Activated CD4-positive, CD25-positive, alpha-beta regulatory T cell (primary cell): ENCODE results near the gene COL4A1.

Source experiments
- DNase-seq, 4 experiments: peaks; one replicate each; lab custom pipeline; 2025; lab: John Stamatoyannopoulos, UW

COL4A1 gene

DNA sequence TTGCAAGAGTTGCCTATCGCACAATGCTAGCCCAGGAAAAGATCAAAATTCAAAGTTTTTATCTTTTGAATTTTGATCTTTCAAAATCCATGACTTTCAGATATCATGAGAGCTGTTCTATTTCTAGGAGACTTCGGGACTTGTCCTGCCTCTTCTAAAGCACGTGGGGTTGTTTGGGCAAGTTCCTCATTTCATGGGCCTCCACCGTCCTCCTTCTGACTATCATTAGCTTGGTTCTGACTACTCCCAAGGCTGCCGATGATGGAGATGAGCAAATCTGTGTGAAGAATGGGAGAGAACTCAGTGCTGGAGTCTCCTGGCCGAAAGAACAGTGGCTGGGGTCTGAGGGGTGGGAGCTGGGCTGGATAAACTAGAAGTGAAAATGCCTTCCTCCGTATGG, 86.5 kb downstream of the COL4A1 start:
- no peak for DNase-seq

DNA sequence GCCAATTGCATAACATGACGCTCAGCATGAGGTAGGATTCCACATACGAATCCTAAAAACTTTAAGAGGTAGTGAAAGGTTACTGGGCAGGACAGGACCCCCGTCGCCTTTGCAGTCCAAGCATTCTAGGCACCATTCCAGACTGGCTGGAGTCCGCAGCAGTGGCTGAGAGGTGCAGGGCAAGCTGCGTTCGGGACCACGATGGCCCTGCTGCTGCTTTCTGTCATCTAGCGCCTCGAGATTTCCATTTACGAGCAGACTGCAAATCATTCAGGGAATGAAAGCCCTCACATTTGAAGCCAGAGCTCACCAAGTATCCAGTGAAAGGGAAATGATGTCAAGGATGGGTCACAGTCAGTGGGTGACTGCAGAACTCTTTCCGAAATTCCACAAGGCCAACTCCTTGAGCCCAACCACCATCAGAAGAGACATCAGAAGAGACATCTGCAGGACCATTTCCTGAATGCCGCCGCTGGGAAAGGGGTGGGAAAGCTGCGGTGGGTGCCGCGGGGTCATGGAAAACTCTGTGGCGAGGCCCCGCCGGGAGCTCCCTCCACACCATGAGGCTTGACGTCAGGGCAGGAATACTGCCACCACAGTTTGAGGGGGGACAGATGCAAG, 88.3 kb downstream of the COL4A1 start:
- DNase-seq = no peak

DNA sequence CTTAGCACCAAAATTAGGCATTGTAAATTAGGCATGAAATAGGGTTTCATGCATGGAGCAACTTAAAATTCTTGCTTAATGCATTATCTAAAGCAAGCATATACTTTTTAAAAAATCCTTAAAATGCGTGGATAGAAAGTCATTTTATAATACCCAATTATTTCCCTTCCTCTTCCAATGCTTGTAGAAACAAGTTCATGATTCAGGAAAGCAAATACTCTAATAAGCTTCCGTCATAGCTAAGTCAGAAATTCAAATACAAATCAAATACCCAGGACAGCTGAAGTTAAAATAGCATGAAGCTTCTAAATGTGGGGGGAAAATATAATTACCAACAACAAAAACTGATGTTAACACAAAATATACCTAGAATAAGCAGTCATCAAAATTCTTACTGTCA, 89.1 kb downstream of the COL4A1 start:
- no peak for DNase-seq

DNA sequence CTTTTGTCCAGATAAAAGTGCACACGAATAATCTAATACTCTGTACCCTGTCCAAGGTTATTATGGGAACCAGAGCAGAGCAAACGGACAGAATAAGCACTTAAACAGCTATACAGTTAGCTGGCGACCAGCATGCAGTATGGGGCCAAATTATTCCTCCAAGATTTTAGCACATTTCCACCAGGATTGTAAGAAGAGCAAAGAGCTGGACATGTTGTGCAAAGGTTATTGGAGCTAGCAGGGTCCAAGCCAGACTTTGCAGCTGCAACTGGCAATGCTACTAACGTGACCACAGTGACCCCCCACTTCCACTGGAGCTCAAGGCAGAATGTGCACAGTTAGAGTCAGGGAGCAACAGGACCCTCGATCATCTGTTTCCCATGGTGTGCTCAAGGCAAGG, 89.9 kb downstream of the COL4A1 start:
- DNase-seq = no peak

DNA sequence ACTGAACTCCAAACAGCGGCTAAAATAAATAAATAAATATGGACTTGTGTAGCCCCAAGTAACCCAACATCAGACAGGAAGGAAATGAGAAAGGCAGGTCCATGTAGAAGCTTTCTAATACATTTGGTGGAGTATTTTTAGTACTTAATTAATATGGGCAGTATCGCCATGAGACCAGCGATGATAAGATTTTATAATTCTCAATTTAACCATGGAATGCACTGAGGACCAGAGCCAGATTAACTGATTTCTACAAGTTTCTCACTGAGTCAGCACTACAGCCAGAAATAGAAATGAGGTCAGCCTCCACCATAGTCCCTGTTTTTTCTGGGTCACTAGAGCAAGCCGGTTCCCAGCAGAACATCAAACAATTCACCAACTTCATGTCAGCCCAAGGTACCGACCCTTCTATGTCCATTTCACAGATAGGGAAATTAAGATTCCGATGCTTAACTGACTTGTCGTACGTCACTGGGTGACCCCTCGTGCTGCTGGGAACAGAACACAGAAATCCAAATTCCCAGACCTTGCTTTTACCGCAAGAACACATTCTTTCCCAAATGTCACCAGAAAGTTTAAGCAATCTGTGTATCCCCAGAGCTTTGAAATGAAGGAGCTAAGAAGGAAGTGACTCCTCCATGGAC, 90.4 kb downstream of the COL4A1 start:
- DNase-seq = no peak

DNA sequence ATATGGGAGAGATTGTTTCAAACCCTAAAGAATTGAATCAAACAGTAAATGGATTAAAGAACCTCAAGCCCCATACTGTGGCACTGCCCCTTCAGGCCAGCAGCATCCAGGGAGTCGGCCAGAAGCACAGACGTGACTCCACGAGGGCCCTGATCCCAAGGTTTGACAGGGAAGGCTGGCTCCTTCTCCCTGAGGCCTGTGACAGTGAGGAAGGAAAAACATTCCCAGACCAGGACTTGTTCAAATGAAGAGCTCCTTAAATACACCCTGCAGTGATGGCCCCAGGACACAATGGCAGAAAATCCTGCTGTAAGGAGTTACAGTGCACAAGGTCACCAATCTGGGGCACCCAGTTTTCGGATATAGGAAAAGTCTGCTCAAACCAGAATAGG, 91.0 kb downstream of the COL4A1 start:
- DNase-seq = no peak

DNA sequence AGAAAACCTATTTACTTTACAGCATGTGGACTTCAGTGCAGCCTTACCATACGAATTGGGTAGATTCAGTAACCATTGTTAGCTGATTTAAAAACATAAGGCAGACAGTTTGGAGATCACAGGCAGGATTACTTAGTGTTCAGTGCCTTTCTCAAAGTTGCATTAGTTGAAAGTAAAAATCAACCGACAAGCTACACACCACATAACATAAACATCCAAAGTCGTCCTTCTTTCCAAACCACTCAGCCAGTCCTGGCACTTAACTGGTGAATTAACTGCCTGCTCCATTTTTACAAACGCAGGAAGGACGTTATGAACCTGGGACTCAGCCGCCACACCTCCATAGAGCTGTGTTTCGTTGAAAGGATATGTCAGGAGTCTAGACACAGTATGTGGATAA, 91.4 kb downstream of the COL4A1 start:
- no peak for DNase-seq

DNA sequence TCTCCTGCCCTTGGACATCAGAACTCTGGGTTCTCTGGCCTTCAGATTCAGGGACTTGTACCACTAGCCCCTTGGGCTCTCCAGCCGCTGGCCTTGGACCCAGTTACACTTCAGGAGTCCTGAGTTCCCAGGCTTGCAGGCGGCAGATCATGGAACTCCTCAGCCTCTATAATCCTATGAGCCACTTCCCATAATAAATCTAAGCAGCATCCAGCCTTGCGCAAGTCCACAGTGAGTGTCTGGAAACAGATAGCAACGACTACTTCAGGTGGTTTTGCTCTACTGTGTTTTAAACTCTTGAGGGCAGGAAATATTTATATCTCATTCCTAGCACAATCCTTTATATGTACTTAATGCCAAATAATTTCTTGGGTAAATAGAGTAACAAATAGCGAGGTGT, 92.3 kb downstream of the COL4A1 start:
- DNase-seq = no peak

DNA sequence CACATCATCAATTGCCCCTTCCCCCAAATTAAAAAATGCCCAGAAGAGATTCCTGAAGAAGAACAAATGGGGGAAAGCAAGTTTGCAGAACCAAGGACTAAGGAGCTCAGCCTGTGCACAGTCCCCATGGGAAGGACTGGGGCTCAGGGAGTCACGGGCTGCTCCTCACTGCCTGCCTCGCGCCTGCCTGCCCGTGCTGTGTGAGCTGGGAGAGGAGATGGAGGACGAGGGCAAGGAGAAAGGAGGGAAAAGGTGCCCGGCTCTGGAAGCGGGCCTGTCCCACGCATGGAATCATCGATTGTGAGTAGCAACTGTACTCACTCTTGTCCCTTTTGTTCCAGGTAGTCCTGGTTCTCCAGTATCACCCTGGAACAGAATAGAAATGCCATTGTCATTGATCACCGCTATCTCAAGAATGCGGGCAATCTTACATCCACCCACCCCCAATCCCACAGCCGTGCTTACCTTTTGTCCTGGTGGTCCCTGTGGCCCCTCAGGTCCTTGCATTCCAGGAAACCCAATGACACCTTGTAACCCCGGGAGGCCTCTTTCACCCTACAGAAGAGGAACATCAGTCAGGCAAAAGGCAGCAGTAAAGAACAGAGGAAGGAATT, 93.4 kb downstream of the COL4A1 start:
- DNase-seq = no peak

DNA sequence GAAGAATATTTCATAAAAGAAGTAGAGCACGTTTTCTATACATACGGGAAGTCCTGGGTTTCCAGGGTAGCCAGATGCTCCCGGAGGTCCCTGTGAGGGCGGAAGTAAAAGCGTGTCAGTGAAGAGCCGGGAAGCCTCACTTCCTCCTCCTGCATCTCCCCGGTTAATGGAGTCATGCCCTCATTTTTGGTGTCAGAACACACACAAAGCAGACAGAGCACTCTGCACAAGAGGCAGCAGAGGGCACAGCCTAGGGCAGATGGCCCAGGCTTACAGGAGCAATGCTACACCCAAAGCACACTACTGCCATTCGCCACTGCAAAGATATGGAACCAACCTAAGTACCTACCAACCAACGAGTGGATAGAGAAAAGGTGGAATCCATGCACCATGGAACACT, 94.4 kb downstream of the COL4A1 start:
- DNase-seq = no peak

DNA sequence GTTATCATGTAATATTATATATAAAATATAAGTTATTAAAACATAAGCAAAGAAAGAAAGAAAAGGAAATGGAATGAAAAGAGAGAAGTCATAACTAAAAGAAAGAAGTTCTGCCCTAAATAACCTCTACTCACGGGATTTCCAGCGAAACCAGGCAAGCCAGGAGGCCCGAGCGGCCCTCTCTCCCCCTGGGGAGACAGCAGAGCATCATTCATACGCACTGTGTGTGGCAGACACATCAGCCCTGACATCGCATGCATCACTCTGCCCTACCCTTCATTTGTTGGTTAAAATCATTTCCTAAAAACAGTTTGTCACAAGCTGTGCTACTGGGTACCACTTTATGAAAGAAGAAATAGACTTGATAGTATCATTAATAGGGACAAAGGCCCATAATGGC, 95.2 kb downstream of the COL4A1 start:
- no peak for DNase-seq

DNA sequence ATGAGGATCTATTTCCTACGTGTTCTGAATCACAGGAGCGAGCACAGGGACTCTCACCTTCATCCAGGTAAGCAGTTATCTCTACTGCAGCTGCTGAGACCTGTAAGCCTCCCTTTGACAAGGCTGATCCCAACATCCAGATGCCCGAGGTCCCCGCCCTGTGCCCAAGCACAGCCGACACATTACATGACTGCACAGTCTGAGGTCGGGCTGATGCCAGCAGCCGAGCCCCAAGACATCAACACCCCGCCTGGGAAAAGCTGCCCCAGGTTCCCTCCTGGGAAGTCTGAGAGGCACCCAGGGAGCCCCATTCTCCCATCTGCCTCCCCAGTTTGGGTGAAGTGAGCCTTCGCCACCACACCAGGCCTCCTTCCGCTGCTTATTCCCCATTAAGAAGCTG, 95.9 kb downstream of the COL4A1 start:
- no peak for DNase-seq

DNA sequence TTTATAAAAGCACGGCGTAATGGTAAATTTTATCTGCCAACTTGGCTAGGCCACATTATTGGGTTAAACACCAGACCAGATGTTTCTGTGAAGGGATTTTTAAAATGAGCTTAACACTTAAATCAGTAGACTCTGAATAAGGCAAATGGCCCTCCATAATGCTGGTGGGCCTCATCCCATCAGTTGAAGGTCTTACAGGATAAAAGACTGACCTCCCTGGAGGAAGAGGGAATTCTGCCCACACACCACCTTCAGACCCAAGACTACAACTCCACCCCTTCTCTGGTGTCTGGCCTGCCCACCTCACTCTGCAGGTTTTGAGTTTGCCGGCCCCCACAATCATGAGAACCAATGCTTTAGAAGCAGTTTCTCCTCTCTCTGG, 96.4 kb downstream of the COL4A1 start:
- DNase-seq = no peak

DNA sequence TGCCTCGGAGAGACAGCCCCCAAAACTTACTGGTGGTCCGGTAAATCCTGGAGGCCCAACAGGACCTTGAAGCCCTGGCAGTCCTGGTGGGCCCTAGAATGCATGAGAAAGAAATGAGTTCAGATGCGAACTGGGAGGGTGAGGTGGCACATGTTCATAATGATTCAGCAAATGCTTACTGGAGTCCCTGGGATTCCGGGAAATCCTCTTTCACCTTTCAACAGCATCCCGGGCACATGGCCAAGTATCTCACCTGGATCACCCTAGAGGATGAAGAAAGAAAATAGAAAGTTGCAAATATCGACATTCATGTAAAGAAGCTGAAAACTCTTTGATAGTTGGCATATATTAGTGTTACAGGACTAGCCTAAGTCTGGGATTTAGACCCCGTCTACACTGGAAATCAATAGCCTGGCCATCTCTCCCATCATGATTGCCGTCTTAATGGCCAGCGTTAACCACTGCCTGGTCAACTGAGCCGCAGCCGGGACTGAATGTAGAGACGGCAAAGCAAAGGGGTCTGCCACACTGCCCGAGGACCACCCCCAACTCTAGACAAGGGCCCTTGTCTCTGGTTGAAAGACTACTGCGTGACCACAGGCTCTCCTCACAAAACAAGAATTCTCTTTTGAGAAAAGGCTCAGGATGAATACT, 96.9 kb downstream of the COL4A1 start:
- no peak for DNase-seq

DNA sequence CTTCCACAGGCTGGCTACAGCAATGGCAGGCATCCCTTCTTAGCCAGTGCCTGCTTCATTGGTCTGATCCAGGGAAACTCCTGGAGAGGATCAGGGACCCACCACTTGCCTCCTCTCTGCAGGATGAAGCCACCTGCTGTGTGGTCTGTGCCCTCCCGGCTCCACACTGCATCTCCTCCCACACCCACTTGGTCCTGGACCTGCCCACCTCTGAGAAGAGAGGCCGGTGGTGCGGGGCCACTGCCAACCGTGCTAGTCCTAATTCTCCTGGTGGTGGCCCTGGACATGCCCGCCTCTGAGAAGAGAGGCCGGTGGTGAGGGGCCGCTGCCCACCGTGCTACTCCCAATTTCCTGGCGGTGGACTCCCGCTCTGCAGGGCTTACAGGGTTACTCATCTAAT, 98.8 kb downstream of the COL4A1 start:
- DNase-seq = no peak

DNA sequence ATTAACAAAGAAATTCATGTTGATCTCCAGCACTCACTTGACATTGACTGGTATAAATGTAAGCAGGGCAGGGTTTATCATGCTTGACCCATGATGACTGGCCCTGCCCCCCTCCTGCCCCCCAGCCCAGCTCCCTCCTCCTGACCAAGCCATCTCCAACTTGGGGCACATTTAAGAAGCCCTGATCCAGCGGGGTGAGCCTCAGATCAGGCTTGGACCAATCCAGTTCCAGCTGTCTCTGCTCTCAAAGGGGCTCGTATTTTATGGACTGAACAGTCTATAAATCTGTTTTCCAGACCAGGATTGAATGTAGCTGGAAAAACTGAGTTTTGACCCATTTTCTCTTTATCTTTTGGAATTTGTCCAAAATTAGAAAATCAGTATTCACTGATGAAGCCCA, 100.0 kb downstream of the COL4A1 start:
- no peak for DNase-seq

DNA sequence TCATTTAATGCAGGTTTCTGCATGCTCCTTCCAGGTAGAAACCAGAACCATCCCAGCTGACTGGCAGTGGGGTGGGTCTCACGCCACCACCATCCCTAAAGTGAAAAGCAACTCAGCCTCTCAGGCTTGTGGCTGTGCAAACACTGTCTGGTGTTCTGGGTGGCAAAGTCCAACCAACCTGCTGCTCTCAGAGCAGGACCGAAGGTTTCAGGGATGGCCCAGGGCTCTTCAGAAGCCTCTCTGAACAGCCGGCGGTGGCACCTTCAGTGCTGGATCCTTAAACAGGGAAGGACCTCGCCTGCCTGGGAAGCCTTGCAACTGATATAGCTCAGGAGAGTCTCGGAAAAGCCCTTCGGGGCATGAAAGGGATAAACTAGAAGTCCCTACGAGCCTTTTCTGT, 100.8 kb downstream of the COL4A1 start:
- DNase-seq = no peak

DNA sequence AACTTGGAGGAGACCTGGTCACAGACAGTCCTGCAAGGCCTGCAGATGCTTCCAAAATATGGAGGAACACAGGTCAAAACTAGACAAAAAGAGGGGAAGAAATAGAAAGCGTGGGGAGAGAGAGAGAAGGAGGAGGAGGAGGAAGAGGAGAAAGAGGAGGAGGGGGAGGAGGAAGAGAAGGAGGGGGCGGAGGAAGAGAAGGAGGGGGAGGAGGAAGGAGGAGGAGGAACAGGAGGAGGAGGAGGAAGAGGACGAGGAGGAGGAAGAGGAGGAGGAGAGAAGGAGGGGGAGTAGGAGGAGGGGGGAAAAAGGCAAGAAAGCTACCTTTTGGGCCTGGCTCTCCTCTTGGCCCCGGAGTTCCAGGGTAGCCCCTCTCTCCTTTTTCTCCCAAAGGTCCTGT, 105.8 kb downstream of the COL4A1 start:
- DNase-seq = no peak

DNA sequence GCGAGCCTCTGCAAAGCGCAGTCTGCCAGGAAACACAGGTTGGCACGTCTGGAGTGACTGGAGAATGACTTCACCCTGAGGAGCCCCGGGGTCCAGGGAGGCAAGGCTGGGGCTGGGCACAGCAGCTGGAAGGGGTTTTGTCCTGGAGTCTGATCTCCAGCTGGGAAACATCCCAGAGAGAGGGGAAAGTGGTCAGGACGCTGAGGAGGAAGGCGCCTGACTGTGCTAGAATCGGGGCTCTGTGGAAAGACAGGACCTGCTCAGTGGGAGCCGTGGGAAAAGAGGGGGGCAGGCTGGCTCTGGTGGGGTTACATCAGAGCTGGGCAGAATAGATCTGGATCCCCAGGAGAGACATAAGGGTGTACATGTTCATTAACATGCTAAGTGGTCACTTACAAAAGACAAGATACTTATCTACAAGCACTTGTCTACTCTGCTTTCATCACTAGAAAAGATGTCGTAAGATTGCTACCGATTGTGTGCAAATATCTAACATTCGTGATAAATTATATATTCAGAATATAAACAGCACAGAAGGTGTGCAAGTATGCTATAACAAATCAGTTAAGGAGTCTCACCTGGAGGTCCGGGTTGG, 106.6 kb downstream of the COL4A1 start:
- no peak for DNase-seq

DNA sequence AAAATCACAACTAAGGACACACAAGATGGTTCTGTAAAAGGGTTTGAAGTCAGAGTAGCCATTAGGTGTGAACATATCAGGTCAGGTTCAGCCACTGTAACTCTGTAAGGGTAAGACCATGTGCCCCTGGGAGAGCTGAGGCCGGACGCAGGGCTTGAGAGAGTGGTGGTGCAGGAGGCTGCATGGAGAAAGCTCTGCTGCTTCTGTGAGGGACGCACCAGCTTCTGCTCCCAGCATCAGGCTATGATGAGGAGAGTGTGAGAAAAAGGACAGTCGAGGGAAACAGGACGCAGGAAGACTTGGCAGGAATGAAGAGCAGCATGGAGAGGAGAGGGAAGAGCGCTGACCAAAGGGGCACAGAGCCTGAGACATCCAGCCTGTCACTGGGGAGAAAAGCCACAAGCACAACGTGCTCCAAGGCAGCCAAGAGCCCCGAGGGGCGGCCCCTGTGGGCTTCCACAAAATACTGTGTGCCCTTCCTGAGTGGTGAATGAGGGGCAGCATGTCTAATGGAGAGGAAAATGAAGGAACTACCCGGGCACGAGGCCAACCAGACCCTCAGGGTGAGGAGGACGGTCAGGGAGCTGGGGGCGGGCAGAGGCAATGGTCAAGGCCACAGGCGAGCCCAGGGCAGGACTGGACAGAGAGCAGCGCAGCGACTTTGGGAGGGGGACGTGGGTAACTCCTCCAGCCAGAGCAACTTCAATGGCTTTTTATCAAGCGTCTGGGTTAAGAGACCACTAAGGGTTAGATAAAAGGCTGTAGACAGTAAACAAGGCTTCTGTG, 107.7 kb downstream of the COL4A1 start:
- no peak for DNase-seq

DNA sequence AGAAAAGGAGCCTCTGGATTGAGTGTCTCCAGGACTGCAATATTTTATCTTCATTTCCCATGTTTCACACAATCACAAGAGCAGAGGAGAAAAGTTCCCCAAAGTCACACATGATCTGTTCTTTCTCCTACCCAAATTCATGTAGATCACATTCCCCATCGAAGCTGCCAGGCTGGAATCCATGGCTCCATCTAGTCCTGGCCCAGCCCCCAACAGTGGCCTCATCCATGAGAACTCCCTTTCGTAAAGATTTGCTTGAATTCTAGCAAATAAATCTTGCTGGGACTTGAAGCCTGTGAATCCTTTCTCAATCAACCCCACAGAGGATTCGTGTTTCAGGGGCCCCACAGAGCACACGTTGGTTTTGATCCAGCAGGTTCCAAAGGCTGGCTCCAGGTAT, 109.5 kb downstream of the COL4A1 start:
- DNase-seq = no peak

DNA sequence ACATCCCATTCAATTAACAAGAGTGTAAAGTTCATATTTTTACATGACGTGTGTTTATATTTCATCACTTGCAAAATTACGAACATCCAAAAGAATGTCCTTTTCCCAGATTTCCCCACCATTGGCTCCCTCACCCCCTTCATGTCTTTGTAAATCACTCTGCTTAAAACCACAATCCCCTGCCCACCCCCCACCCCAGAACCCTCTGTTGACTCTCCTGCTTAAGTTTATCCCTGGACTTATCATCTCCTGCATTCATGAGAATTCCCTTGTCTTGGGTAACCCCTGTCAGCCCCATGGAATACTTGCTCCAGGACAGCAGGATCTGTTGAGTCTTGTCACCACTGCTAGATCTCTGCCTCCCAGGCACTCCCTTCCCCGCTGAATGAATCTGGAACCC, 109.9 kb downstream of the COL4A1 start:
- DNase-seq = no peak
